ENCODE results near the gene CCDC82. TPM values are rescaled to one million over a fixed set of nuclear protein-coding genes. Genes with fewer than 3 reads are reported as not detected.

CCDC82 gene
- total RNA-seq, 1 donor from 2014 or later = 11.8 TPM

- DNase-seq (ENCODE audit: low spot score) (no peak), ATAC-seq (no peak)
Observed at GRCh38 chr11:96329855-96330510, 59.7 kb downstream of the CCDC82 start.

- ATAC-seq = no peak
Observed at GRCh38 chr11:96329419-96329818, 60.3 kb downstream of the CCDC82 start.

GRCh38 chr11:96328395-96329010 lies 61.2 kb downstream of the CCDC82 start:
- DNase-seq (ENCODE audit: low spot score) (no peak), ATAC-seq (no peak)

More at GRCh38 chr11:96329419-96329818, 60.3 kb downstream of the CCDC82 start:
- DNase-seq (ENCODE audit: low spot score) = no peak

GRCh38 chr11:96326959-96327358 lies 62.8 kb downstream of the CCDC82 start:
- ATAC-seq = no peak
- no peak for DNase-seq (ENCODE audit: low spot score)

- DNase-seq (ENCODE audit: low spot score) (no peak), ATAC-seq (no peak)
Observed at GRCh38 chr11:96324912-96325311, 64.8 kb downstream of the CCDC82 start.

GRCh38 chr11:96323642-96323985 lies 66.1 kb downstream of the CCDC82 start:
- no peak for DNase-seq (ENCODE audit: low spot score)
- no peak for ATAC-seq

- DNase-seq (ENCODE audit: low spot score) (no peak), ATAC-seq (no peak)
Observed at GRCh38 chr11:96322775-96323641, 66.7 kb downstream of the CCDC82 start.

GRCh38 chr11:96321091-96321490 lies 68.6 kb downstream of the CCDC82 start:
- no peak for DNase-seq (ENCODE audit: low spot score)
- ATAC-seq = no peak

GRCh38 chr11:96319898-96320656 lies 69.6 kb downstream of the CCDC82 start:
- DNase-seq (ENCODE audit: low spot score) (no peak), ATAC-seq (no peak)

- DNase-seq (ENCODE audit: low spot score) (no peak), ATAC-seq (no peak)
Observed at GRCh38 chr11:96318850-96319249, 70.9 kb downstream of the CCDC82 start.

GRCh38 chr11:96318399-96318798 lies 71.3 kb downstream of the CCDC82 start:
- ATAC-seq (no peak), DNase-seq (ENCODE audit: low spot score) (no peak)

- DNase-seq (ENCODE audit: low spot score) (no peak), ATAC-seq (no peak)
Observed at GRCh38 chr11:96317985-96318384, 71.7 kb downstream of the CCDC82 start.

- ATAC-seq (no peak), DNase-seq (ENCODE audit: low spot score) (no peak)
Observed at GRCh38 chr11:96317571-96317970, 72.1 kb downstream of the CCDC82 start.

- DNase-seq (ENCODE audit: low spot score) (no peak), ATAC-seq (no peak)
Observed at GRCh38 chr11:96316869-96317268, 72.8 kb downstream of the CCDC82 start.

GRCh38 chr11:96315476-96315875 lies 74.2 kb downstream of the CCDC82 start:
- ATAC-seq (no peak), DNase-seq (ENCODE audit: low spot score) (no peak)

- DNase-seq (ENCODE audit: low spot score) = no peak
- ATAC-seq = peak; percentile 51
Observed at GRCh38 chr11:96314326-96315020, 75.2 kb downstream of the CCDC82 start.

GRCh38 chr11:96313163-96313562 lies 76.5 kb downstream of the CCDC82 start:
- DNase-seq (ENCODE audit: low spot score) = no peak
- no peak for ATAC-seq

- peak; percentile 39 for ATAC-seq
- no peak for DNase-seq (ENCODE audit: low spot score)
Observed at GRCh38 chr11:96311120-96311568, 78.6 kb downstream of the CCDC82 start.

GRCh38 chr11:96310236-96310635 lies 79.5 kb downstream of the CCDC82 start:
- DNase-seq (ENCODE audit: low spot score) (no peak), ATAC-seq (no peak)

GRCh38 chr11:96309643-96310017 lies 80.1 kb downstream of the CCDC82 start:
- DNase-seq (ENCODE audit: low spot score) (no peak), ATAC-seq (no peak)
